WTC11 (cell line): ENCODE data around the gene GRID2. TPM values are rescaled to one million over a fixed set of nuclear protein-coding genes. Genes with fewer than 3 reads are reported as not detected.

Experiments used
- ATAC-seq: fragments of 200-7000 bp; cut with Tn5 transposase; 2 replicates; pipeline ENCODE4 v1.10.0; 2021; ENCODE audit warnings: mild to moderate bottlenecking, moderate library complexity
- CTCF ChIA-PET: fragments of 300-600 bp; sonication (Branson Sonifier 250); formaldehyde crosslinking; loops from one replicate; lab custom pipeline; 2021; ENCODE audit warnings: antibody characterized with exemption; lab: Charles Lee
- POLR2A ChIA-PET: fragments of 350-600 bp; sonication (Branson Sonifier 250); formaldehyde crosslinking; loops from one replicate; lab custom pipeline; 2021; ENCODE audit warnings: antibody characterized with exemption; lab: Charles Lee
- DNase-seq: peaks from one replicate; pipeline ENCODE4 v3.0.0; 2021; ENCODE audit warnings: low spot score
- H3K27ac Mint-ChIP-seq: 2 replicates; pipeline ENCODE4 v1.8.0; 2021; ENCODE audit warnings: mixed read lengths
- H3K27me3 Mint-ChIP-seq: 2 replicates; pipeline ENCODE4 v1.8.0; 2021; ENCODE audit warnings: low read depth, mild to moderate bottlenecking, moderate library complexity, mixed read lengths
- H3K36me3 Mint-ChIP-seq: 2 replicates; pipeline ENCODE4 v1.8.0; 2021; ENCODE audit warnings: mixed read lengths
- H3K4me1 Mint-ChIP-seq: 2 replicates; pipeline ENCODE4 v1.8.0; 2022; ENCODE audit warnings: mixed read lengths
- H3K4me3 Mint-ChIP-seq: 2 replicates; pipeline ENCODE4 v1.8.0; 2021; ENCODE audit warnings: mild to moderate bottlenecking, moderate library complexity, mixed read lengths
- H3K9me3 Mint-ChIP-seq: 2 replicates; pipeline ENCODE4 v1.8.0; 2021; ENCODE audit warnings: mixed read lengths
- AFF4 ChIP-seq: sonication (generic); formaldehyde crosslinking; IDR thresholded peaks from 2 replicates; pipeline ENCODE4 v1.8.1; 2023; ENCODE audit warnings: mild to moderate bottlenecking, missing genetic modification reagents, borderline replicate concordance
- CBFB ChIP-seq: sonication (generic); formaldehyde crosslinking; IDR thresholded peaks from 2 replicates; pipeline ENCODE4 v1.8.1; 2022; ENCODE audit warnings: mild to moderate bottlenecking, low read depth, missing genetic modification reagents
- E2F1 ChIP-seq: sonication (generic); formaldehyde crosslinking; IDR thresholded peaks from 2 replicates; pipeline ENCODE4 v1.8.0; 2022; ENCODE audit warnings: mild to moderate bottlenecking, missing genetic modification reagents
- EMX1 ChIP-seq: fragments of 250-450 bp; sonication (Bioruptor Pico); IDR thresholded peaks from 2 replicates; pipeline ENCODE4 v1.8.0; 2021; ENCODE audit warnings: mild to moderate bottlenecking
- HMGXB4 ChIP-seq: sonication (generic); formaldehyde crosslinking; IDR thresholded peaks from 2 replicates; pipeline ENCODE4 v1.8.1; 2023; ENCODE audit warnings: mild to moderate bottlenecking, moderate library complexity, missing genetic modification reagents
- JUN ChIP-seq: sonication (generic); formaldehyde crosslinking; IDR thresholded peaks from 2 replicates; pipeline ENCODE4 v1.8.0; 2023; ENCODE audit warnings: mild to moderate bottlenecking, missing genetic modification reagents
- KAT7 ChIP-seq: sonication (generic); formaldehyde crosslinking; IDR thresholded peaks from 2 replicates; pipeline ENCODE4 v1.8.1; 2023; ENCODE audit warnings: missing genetic modification reagents, mild to moderate bottlenecking, borderline replicate concordance
- NFE2L1 ChIP-seq: sonication (generic); formaldehyde crosslinking; IDR thresholded peaks from 2 replicates; pipeline ENCODE4 v1.8.1; 2023; ENCODE audit warnings: missing genetic modification reagents
- PRDM15 ChIP-seq: sonication (generic); formaldehyde crosslinking; IDR thresholded peaks from 2 replicates; pipeline ENCODE4 v1.8.0; 2022; ENCODE audit warnings: missing genetic modification reagents
- RELA ChIP-seq: sonication (generic); formaldehyde crosslinking; IDR thresholded peaks from 2 replicates; pipeline ENCODE4 v1.8.1; 2022; ENCODE audit warnings: missing genetic modification reagents, mild to moderate bottlenecking, borderline replicate concordance
- RORB ChIP-seq: fragments of 250-450 bp; sonication (Bioruptor Pico); IDR thresholded peaks from 2 replicates; pipeline ENCODE4 v1.9.0; 2021; ENCODE audit warnings: mild to moderate bottlenecking
- SP1 ChIP-seq: sonication (generic); formaldehyde crosslinking; conservative IDR thresholded peaks from 2 replicates; pipeline ENCODE4 v1.8.1; 2022; ENCODE audit warnings: missing genetic modification reagents
- ZNF121 ChIP-seq: sonication (generic); formaldehyde crosslinking; IDR thresholded peaks from 2 replicates; pipeline ENCODE4 v1.8.0; 2023; ENCODE audit warnings: missing genetic modification reagents
- ZNF396 ChIP-seq: fragments of 250-450 bp; sonication (Bioruptor Pico); IDR thresholded peaks from 2 replicates; pipeline ENCODE4 v1.8.0; 2021; ENCODE audit warnings: mild to moderate bottlenecking, moderate library complexity, borderline replicate concordance
- ZNF423 ChIP-seq: fragments of 250-450 bp; sonication (Bioruptor Pico); IDR thresholded peaks from 2 replicates; pipeline ENCODE4 v2.1.2; 2022; ENCODE audit warnings: mild to moderate bottlenecking, moderate library complexity
- ZNF425 ChIP-seq: fragments of 250-450 bp; sonication (Bioruptor Pico); conservative IDR thresholded peaks from 2 replicates; pipeline ENCODE4 v1.9.0; 2021; ENCODE audit warnings: mild to moderate bottlenecking
- total RNA-seq: library from RNA; stranded (reverse); gene quantifications from 3 replicates; pipeline ENCODE4 v1.2.3, GENCODE V29; 2021
- TF ChIP-seq, protein P1 (sequence below): sonication (generic); formaldehyde crosslinking; IDR thresholded peaks from 2 replicates; pipeline ENCODE4 v1.8.1; 2023; ENCODE audit warnings: mild to moderate bottlenecking, missing genetic modification reagents, moderate library complexity
- TF ChIP-seq, protein P2 (sequence below): sonication (generic); formaldehyde crosslinking; IDR thresholded peaks from 2 replicates; pipeline ENCODE4 v1.8.0; 2023; ENCODE audit warnings: missing genetic modification reagents
- TF ChIP-seq, protein P3 (sequence below): sonication (generic); formaldehyde crosslinking; IDR thresholded peaks from 2 replicates; pipeline ENCODE4 v1.8.1; 2022; ENCODE audit warnings: mild to moderate bottlenecking, moderate library complexity, missing genetic modification reagents

GRID2 gene
- total RNA-seq, 1 experiment from 2014 or later, result 26.8 TPM

DNA sequence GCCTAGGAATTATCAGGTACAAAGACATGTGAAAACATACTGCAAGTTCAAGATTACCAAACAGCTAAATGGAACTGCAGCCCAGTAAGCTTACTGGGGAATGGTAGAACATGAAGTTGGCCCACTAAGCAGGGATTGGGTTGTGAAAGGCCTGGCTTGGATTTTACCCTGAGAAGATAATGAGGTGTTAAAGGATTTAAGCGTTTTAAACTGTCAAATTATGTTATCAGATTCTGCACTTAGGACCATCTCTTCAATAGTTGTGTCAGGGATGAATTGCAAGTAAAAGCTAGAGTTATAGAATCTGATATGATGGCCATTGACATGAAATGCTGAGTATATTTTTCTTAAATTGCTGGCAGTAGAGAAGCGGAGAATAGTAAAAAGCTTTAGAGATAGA is 225.7 kb downstream of the GRID2 start:
- peak overlapping the region; percentile 75 for H3K27ac Mint-ChIP-seq

More for the DNA sequence above, 225.7 kb downstream of the GRID2 start:
- no peaks in the 10 kb centered on the region for H3K27me3 Mint-ChIP-seq
- H3K9me3 Mint-ChIP-seq, result 0 out of 2 replicates have a peak, but pooled peaks cover 3% of the 10 kb centered on the region
- peaks cover 25% of the 10 kb centered on the region for H3K4me1 Mint-ChIP-seq
- no peak for DNase-seq
- CTCF ChIA-PET, result no interaction called here
- TF ChIP-seq JUN (no peak), AFF4 (CRISPR knock-in tag) (no peak), PRDM15 (CRISPR knock-in tag) (no peak), ZNF121 (CRISPR knock-in tag) (no peak), EMX1 (CRISPR knock-in tag) (no peak), RELA (no peak), SP1 (CRISPR knock-in tag) (no peak), KAT7 (CRISPR knock-in tag) (no peak), NFE2L1 (CRISPR knock-in tag) (no peak), ZNF425 (CRISPR knock-in tag) (no peak), ZNF423 (CRISPR knock-in tag) (no peak), ZNF396 (no peak), CBFB (no peak), RORB (CRISPR knock-in tag) (no peak), HMGXB4 (CRISPR knock-in tag) (no peak), E2F1 (CRISPR knock-in tag) (no peak)
- TF ChIP-seq, protein P1, sequence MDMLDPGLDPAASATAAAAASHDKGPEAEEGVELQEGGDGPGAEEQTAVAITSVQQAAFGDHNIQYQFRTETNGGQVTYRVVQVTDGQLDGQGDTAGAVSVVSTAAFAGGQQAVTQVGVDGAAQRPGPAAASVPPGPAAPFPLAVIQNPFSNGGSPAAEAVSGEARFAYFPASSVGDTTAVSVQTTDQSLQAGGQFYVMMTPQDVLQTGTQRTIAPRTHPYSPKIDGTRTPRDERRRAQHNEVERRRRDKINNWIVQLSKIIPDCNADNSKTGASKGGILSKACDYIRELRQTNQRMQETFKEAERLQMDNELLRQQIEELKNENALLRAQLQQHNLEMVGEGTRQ (CRISPR knock-in tag), result no peak
- TF ChIP-seq, protein P2, sequence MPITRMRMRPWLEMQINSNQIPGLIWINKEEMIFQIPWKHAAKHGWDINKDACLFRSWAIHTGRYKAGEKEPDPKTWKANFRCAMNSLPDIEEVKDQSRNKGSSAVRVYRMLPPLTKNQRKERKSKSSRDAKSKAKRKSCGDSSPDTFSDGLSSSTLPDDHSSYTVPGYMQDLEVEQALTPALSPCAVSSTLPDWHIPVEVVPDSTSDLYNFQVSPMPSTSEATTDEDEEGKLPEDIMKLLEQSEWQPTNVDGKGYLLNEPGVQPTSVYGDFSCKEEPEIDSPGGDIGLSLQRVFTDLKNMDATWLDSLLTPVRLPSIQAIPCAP (CRISPR knock-in tag), result no peak
- TF ChIP-seq, protein P3, sequence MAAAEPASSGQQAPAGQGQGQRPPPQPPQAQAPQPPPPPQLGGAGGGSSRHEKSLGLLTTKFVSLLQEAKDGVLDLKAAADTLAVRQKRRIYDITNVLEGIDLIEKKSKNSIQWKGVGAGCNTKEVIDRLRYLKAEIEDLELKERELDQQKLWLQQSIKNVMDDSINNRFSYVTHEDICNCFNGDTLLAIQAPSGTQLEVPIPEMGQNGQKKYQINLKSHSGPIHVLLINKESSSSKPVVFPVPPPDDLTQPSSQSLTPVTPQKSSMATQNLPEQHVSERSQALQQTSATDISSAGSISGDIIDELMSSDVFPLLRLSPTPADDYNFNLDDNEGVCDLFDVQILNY (CRISPR knock-in tag), result no peak
- peaks cover 9% of the 10 kb centered on the region for H3K36me3 Mint-ChIP-seq
- no peak for ATAC-seq
- POLR2A ChIA-PET, result no interaction called here
- no peak overlapping the region for H3K4me3 Mint-ChIP-seq
